ENCODE results near the gene TOP2B.

- no peak for TF ChIP-seq EZH2phosphoT487 (IDR thresholded peaks at IDR 0.05; ENCODE audit: low read depth)
- TF ChIP-seq CTCF (IDR thresholded peaks at IDR 0.05; ENCODE audit: low read depth, low read length) = no peak
These were observed 76.1 kb downstream of the TOP2B start for GRCh38 chr3:25588441-25589103.
